Measurements from ENCODE around the gene ARHGAP40. TPM values are rescaled to one million over a fixed set of nuclear protein-coding genes. Genes with fewer than 3 reads are reported as not detected.

Gene ARHGAP40
- total and polyA plus RNA-seq, 2 of the 8 experiments (the other 6 are each of a cell fraction or from before 2014, with no cell fraction given): 0.74 to 1.4 TPM

DNA sequence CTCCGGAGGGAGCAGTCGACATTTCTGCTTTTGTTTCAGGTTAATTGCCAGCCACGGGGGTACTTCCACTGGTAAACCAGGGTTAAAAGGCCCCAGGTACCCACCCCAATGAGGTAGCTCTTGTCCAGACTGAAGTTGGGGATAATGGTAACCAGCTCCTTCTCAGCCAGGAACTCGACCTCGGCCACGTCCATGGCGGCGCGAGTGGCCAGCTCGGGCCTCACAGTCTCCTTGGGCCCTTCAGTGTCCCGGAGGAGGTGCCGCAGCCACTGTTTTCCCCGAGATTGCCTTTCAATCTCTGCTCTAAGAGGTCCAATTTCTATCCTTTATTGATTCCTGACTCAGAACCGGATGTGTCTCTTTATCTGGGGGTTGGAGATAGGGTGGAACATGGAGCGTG is 13.7 kb downstream of the ARHGAP40 start:
- Histone ChIP-seq H3K79me2 (ENCODE audit: control insufficient read depth in 1 of 2, insufficient read depth in 2 of 2, low read length in 2 of 2) (no peaks in the 10 kb centered on the region), H3K23ac (ENCODE audit: insufficient read length) (no peak overlapping the region), H3K4me2 (ENCODE audit: insufficient read depth in 1 of 2, low read depth in 2 of 2, low read length in 2 of 2) (no peak overlapping the region), H2AFZ (ENCODE audit: low read length) (no peak overlapping the region), H2BK5ac (ENCODE audit: low read depth, low read length) (no peak overlapping the region), H3K14ac (ENCODE audit: insufficient read length) (no peak overlapping the region), H2BK20ac (ENCODE audit: low read length) (no peak overlapping the region), H4K20me1 (replicated peaks in 1 of 2; ENCODE audit: control insufficient read depth in 1 of 2, insufficient read depth in 2 of 2, low read length in 2 of 2) (no peaks in the 10 kb centered on the region), H3K9ac (replicated peaks in 1 of 4; ENCODE audit: extremely low read depth in 1 of 4, low read depth in 3 of 4, low read length in 3 of 4) (no peak overlapping the region), H2BK120ac (replicated peaks; ENCODE audit: low read depth, low read length) (no peak overlapping the region), H3K27ac (ENCODE audit: low read depth, low read length) (no peak overlapping the region), H2AK5ac (ENCODE audit: low read depth, low read length) (no peak overlapping the region), H3K4ac (replicated peaks; ENCODE audit: insufficient read length, low read depth, low read length) (no peak overlapping the region), H4K91ac (replicated peaks; ENCODE audit: insufficient read length, low read length) (no peak overlapping the region), H3K4me3 (ENCODE audit: extremely low read depth in 1 of 4, insufficient read depth in 2 of 4, low read depth in 3 of 4, low read length in 4 of 4) (no peak overlapping the region), H4K5ac (ENCODE audit: insufficient read length, low read depth, low read length) (no peak overlapping the region), H4K8ac (ENCODE audit: extremely low read depth, insufficient read depth, low read length) (no peak overlapping the region), H3K27me3 (replicated peaks in 1 of 4; ENCODE audit: control insufficient read depth in 3 of 4, extremely low read depth in 1 of 4, insufficient read depth in 3 of 4, low read length in 3 of 4) (no peaks in the 10 kb centered on the region; a peak in 1 of 7 replicates), H3K18ac (ENCODE audit: extremely low read depth, low read length) (no peak overlapping the region), H3K79me1 (ENCODE audit: low read depth, low read length) (no peaks in the 10 kb centered on the region), H2BK12ac (ENCODE audit: low read depth, low read length) (no peak overlapping the region), H3K23me2 (ENCODE audit: low read depth, low read length) (no peaks in the 10 kb centered on the region), H3K9me3 (ENCODE audit: insufficient read depth in 2 of 2, low read depth in 1 of 2, low read length in 1 of 2) (no peaks in the 10 kb centered on the region), H3K56ac (replicated peaks; ENCODE audit: insufficient read length, low read depth, low read length) (no peak overlapping the region), H3K36me3 (ENCODE audit: control insufficient read depth in 2 of 4, insufficient read depth in 4 of 4, low read length in 3 of 4) (no peaks in the 10 kb centered on the region), H3K4me1 (replicated peaks in 1 of 4; ENCODE audit: control insufficient read depth in 3 of 4, insufficient read depth in 4 of 4, low read length in 3 of 4) (peaks cover 0 to 9% (median 4%) of the 10 kb centered on the region in 4 experiments; a peak in 5 of 7 replicates), H2BK15ac (ENCODE audit: low read length) (no peak overlapping the region)
- no peak for TF ChIP-seq KDM4A (IDR thresholded peaks at IDR 0.05; ENCODE audit: low read depth, low read length, severe bottlenecking)
- no peak for TF ChIP-seq CTBP2 (IDR thresholded peaks at IDR 0.05; ENCODE audit: borderline replicate concordance, insufficient read depth, insufficient read length, low read length)
- no peak for TF ChIP-seq KDM5A (IDR thresholded peaks at IDR 0.05; ENCODE audit: low read length)
- no peak for TF ChIP-seq GABPA (IDR thresholded peaks at IDR 0.05; ENCODE audit: borderline replicate concordance, insufficient read depth, low read length)
- WGBS, 2 experiments (ENCODE audit: extremely low coverage in 1 of 2, insufficient coverage in 1 of 2, insufficient read length in 1 of 2, insufficient replicate concordance in 2 of 2, low coverage in 1 of 2, low lambda C conversion rate in 2 of 2, missing lambda C conversion rate in 1 of 2): 93% methylated on average over 15 of the region's 15 CpGs; no CpG with 5 or more reads in 1 of the 2 experiments
- POLR2A ChIA-PET (ENCODE audit: partially characterized antibody): interaction anchor here (0.7 kb wide), 1 partner anchor 11 kb away, joined by 3 read pairs; no protein-coding TSS in a partner anchor
- no peak for FAIRE-seq
- no peak for DNase-seq (ENCODE audit: low read depth in 1 of 2, low spot score in 2 of 2)
- CTCF ChIA-PET (ENCODE audit: partially characterized antibody): interaction anchor here (1.0 kb wide), 1 partner anchor 11 kb away, joined by 3 read pairs; no protein-coding TSS in a partner anchor

Data from H1 (cell line).